GM12873 (cell line): ENCODE data around the gene TENT4B.

Experiments
- CTCF ChIP-seq: IDR thresholded peaks from 2 replicates; pipeline ENCODE4 v1.5.1; 2012; ENCODE audit warnings: low read depth, mild to moderate bottlenecking, moderate library complexity, low read length, control low read depth; ENCODE audit not compliant: insufficient read depth; ENCODE audit errors: missing control alignments

Gene TENT4B

GRCh38 chr16:50156590-50156989 lies 3.5 kb downstream of the TENT4B start:
- TF ChIP-seq CTCF: no peak

- TF ChIP-seq CTCF: no peak
Observed at GRCh38 chr16:50160495-50161164, 7.5 kb downstream of the TENT4B start.

GRCh38 chr16:50161950-50162349 lies 8.8 kb downstream of the TENT4B start:
- no peak for TF ChIP-seq CTCF

DNA sequence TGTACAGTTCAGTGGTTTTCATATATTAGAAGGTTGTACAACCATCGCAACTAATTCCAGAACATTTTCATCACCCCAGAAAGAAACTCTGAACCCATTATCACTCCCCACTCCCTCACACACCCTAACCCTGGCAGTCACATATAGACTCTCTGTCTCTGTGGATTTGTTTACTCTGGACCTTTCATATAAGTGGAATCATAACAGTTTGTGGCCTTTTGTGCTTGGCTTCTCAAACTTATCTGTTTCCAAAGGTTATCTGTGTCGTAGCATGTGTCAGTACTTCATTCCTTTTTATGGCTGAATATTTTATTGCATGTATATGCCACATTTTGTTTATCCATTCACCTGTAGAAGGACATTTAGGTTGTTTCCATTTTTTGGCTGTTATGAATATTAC lies 12.4 kb downstream of the TENT4B start:
- no peak for TF ChIP-seq CTCF

- no peak for TF ChIP-seq CTCF
Observed at GRCh38 chr16:50166511-50167500, 13.7 kb downstream of the TENT4B start.

DNA sequence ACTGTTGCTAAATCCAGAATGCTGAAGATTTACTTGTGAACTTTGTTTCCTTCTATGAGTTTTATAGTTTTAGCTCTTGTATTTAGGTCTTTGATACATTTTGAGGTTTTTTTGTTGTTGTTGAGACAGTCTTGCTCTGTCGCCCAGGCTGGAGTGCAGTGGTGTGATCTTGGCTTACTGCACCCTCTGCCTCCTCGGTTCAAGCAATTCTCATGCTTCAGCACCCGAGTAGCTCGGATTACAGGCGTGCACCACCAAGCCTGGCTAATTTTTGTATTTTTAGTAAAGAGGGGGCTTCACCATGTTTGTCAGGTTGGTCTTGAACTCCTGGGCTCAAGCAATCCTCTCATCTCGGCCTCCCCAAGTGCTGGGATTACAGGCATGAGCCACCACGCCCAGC lies 14.4 kb downstream of the TENT4B start:
- no peak for TF ChIP-seq CTCF

- TF ChIP-seq CTCF: no peak
Observed at GRCh38 chr16:50169555-50170096, 16.5 kb downstream of the TENT4B start.
